Gastroesophageal sphincter (tissue), 3 donors: ENCODE data around the gene PRPF18.

Experiments used
- CTCF ChIP-seq, 4 experiments: fragments of 200-600 bp in 2 of 4; fragments of 450-650 bp in 2 of 4; sonication (generic) in 1 of 4; IDR thresholded peaks; one replicate each; pipeline ENCODE4 v1.5.1; 2017 to 2019; ENCODE audit warnings: antibody characterized with exemption in 4 of 4, mild to moderate bottlenecking in 2 of 4, moderate library complexity in 2 of 4
- EP300 ChIP-seq: sonication (generic); formaldehyde crosslinking; IDR thresholded peaks from one replicate; pipeline ENCODE4 v1.6.1; 2017; ENCODE audit warnings: antibody characterized with exemption, mild to moderate bottlenecking
- POLR2A ChIP-seq, 2 donors: fragments of 450-650 bp; IDR thresholded peaks; one replicate each; pipeline ENCODE4 v1.6.1; 2017; ENCODE audit warnings: antibody characterized with exemption in 2 of 2, mild to moderate bottlenecking in 2 of 2, moderate library complexity in 1 of 2
- POLR2AphosphoS5 ChIP-seq: sonication (generic); formaldehyde crosslinking; IDR thresholded peaks from one replicate; pipeline ENCODE4 v1.6.1; 2017; ENCODE audit warnings: antibody characterized with exemption

GRCh38 chr10:13615650-13616300, 29.0 kb downstream of the PRPF18 start:
- TF ChIP-seq CTCF (IDR thresholded peaks at IDR 0.05) (no peak), POLR2A (IDR thresholded peaks at IDR 0.05) (no peak), EP300 (no peak), POLR2AphosphoS5 (no peak)
